NB4 (cell line): ENCODE data around the gene MAPRE3.

Experiments used
- CTCF ChIP-seq: IDR thresholded peaks from one replicate; pipeline ENCODE4 v1.5.1; 2012; ENCODE audit warnings: low read depth, low read length
- MAX ChIP-seq: IDR thresholded peaks from 2 replicates; pipeline ENCODE4 v1.6.1; 2011; ENCODE audit warnings: low read depth, low read length
- POLR2A ChIP-seq: IDR thresholded peaks from 2 replicates; pipeline ENCODE4 v1.6.1; 2011; ENCODE audit warnings: mild to moderate bottlenecking; ENCODE audit not compliant: insufficient read length; ENCODE audit errors: extremely low read depth

GRCh38 chr2:27024812-27025211 lies 54.4 kb downstream of the MAPRE3 start:
- TF ChIP-seq POLR2A (no peak), MAX (no peak), CTCF (no peak)
